PC-3 (cell line): ENCODE measurements around the gene SYT13.

Experiments
- CTCF ChIP-seq: fragments of 300-600 bp; sonication (generic); conservative IDR thresholded peaks from 2 replicates; pipeline ENCODE4 v1.5.1; 2017; ENCODE audit warnings: antibody characterized with exemption, low read depth, mild to moderate bottlenecking, low read length
- EZH2 ChIP-seq: fragments of 300-600 bp; sonication (generic); IDR thresholded peaks from one replicate; pipeline ENCODE4 v1.6.1; 2017; ENCODE audit warnings: antibody characterized with exemption, mild to moderate bottlenecking, low read length; ENCODE audit not compliant: unreplicated experiment
- EZH2phosphoT487 ChIP-seq: fragments of 300-600 bp; sonication (generic); IDR thresholded peaks from 2 replicates; pipeline ENCODE4 v1.6.1; 2018; ENCODE audit warnings: mild to moderate bottlenecking, antibody characterized with exemption, low read length, borderline replicate concordance

DNA sequence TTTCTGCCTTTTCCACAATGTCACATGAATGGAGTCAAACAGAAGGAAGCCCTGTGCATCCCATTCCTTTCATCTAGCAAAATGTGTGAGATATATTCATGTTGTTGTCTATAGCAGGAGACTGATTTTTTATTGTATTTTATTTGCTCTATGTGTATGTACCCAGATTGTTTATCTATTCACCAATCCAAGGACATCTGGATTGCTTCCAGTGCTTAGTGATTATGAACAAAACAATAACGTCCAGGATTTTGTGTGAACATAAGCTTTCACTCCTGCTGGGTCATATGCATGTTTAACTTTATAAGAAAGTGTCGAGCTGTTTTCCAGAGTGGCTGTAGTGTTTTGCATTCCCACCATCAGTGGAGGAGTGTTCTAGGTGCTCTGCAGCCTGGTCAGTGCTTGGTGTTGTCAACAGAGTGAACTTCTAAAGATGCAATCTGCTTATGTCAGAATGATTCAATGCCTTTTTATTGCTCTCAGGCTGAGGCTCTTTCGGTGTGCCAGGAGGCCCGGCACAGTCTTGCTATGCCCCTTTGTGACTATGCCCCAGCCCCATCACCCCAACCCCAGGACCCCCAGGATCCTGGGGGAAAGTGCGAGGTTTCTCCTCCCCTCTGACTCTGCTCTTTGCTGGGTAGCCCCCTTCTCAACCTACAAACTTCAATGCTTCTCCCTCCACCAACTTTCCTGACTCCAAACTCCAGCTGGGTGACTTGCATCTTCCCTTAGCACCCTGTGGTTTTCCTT, 19.9 kb upstream of the SYT13 start:
- TF ChIP-seq CTCF (no peak), EZH2phosphoT487 (no peak), EZH2 (no peak)
